ENCODE results near the gene ZNF185. TPM values are rescaled to one million over a fixed set of nuclear protein-coding genes. Genes with fewer than 3 reads are reported as not detected.

The ZNF185 gene
- total and polyA plus RNA-seq, 10 of the 15 experiments (the other 5 are each of a cell fraction or from before 2014, with no cell fraction given): 0.23 to 1.3 (median 0.55) TPM

DNA sequence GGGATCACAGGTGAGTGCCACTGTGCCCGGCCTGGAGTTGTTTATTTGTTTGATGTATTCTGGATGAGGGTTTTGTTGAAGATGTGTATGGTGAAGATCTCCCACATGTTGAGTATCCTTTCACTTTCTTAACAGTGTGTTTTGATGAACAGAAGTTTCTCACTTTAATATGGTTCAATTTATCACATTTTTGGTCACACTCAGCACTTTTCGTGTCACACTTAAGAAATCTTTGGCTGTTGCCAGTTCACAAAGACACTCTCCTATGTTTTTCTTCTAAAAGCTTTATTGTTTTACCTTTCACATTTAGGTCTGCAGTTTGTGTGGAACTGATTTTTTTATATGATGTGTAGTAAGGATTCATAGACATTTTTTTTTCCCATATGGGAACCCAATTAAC lies 16.6 kb upstream of the ZNF185 start:
- H3K4me1 ChIP-seq (ENCODE audit: control insufficient read depth, insufficient read depth, low read length): no peaks in the 10 kb centered on the region
- ChIA-PET RAD21 (ENCODE audit: unreplicated experiment) (no interaction called here), SMC1A (ENCODE audit: uncharacterized antibody, unreplicated experiment) (no interaction called here), POLR2A (no interaction called here), CTCF (no interaction called here)
- no peak overlapping the region for H3K4me2 ChIP-seq (ENCODE audit: control insufficient read depth, insufficient read depth)
- no peak overlapping the region for H2AFZ ChIP-seq (ENCODE audit: control insufficient read depth, low read depth, low read length)
- no peaks in the 10 kb centered on the region; the same call in 2 of the 3 replicates for H3K9me3 ChIP-seq (replicated peaks; ENCODE audit: control insufficient read depth, insufficient read depth, low read length)
- intact Hi-C loops (cut with micrococcal nuclease; ENCODE audit: unreplicated experiment): no loop called here
- no peak overlapping the region for H3K27ac ChIP-seq (ENCODE audit: control insufficient read depth, insufficient read depth)
- H3K27me3 ChIP-seq (replicated peaks in 1 of 2; ENCODE audit: control insufficient read depth in 2 of 2, insufficient read depth in 2 of 2, low read length in 1 of 2): no peaks in the 10 kb centered on the region; a peak in 1 of 4 replicates
- TF ChIP-seq CEBPB (IDR thresholded peaks at IDR 0.05; ENCODE audit: borderline replicate concordance in 1 of 2, low read depth in 2 of 2, low read length in 2 of 2) (no peak), WRNIP1 (IDR thresholded peaks at IDR 0.05; ENCODE audit: borderline replicate concordance, low read depth, low read length) (no peak), ZNF24 (IDR thresholded peaks at IDR 0.05) (no peak), RFX5 (IDR thresholded peaks at IDR 0.05; ENCODE audit: low read depth, low read length) (no peak), BHLHE40 (IDR thresholded peaks at IDR 0.05; ENCODE audit: borderline replicate concordance in 1 of 2, low read depth in 2 of 2, low read length in 1 of 2) (no peak), STAT3 (IDR thresholded peaks at IDR 0.05; ENCODE audit: low read depth, low read length) (no peak), TBL1XR1 (IDR thresholded peaks at IDR 0.05; ENCODE audit: low read depth, low read length) (no peak), ZNF207 (IDR thresholded peaks at IDR 0.05; ENCODE audit: borderline replicate concordance) (no peak), SMAD5 (IDR thresholded peaks at IDR 0.05; ENCODE audit: low read depth) (no peak), PML (IDR thresholded peaks at IDR 0.05; ENCODE audit: low read length) (no peak), KLF5 (IDR thresholded peaks at IDR 0.05; ENCODE audit: partially characterized antibody) (no peak), YBX1 (IDR thresholded peaks at IDR 0.05) (no peak), FOS (IDR thresholded peaks at IDR 0.05; ENCODE audit: borderline replicate concordance, extremely low read depth, insufficient read length) (no peak)
- TF ChIP-seq, protein P1, sequence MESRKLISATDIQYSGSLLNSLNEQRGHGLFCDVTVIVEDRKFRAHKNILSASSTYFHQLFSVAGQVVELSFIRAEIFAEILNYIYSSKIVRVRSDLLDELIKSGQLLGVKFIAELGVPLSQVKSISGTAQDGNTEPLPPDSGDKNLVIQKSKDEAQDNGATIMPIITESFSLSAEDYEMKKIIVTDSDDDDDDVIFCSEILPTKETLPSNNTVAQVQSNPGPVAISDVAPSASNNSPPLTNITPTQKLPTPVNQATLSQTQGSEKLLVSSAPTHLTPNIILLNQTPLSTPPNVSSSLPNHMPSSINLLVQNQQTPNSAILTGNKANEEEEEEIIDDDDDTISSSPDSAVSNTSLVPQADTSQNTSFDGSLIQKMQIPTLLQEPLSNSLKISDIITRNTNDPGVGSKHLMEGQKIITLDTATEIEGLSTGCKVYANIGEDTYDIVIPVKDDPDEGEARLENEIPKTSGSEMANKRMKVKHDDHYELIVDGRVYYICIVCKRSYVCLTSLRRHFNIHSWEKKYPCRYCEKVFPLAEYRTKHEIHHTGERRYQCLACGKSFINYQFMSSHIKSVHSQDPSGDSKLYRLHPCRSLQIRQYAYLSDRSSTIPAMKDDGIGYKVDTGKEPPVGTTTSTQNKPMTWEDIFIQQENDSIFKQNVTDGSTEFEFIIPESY (IDR thresholded peaks at IDR 0.05): no peak
- TF ChIP-seq, protein P2, sequence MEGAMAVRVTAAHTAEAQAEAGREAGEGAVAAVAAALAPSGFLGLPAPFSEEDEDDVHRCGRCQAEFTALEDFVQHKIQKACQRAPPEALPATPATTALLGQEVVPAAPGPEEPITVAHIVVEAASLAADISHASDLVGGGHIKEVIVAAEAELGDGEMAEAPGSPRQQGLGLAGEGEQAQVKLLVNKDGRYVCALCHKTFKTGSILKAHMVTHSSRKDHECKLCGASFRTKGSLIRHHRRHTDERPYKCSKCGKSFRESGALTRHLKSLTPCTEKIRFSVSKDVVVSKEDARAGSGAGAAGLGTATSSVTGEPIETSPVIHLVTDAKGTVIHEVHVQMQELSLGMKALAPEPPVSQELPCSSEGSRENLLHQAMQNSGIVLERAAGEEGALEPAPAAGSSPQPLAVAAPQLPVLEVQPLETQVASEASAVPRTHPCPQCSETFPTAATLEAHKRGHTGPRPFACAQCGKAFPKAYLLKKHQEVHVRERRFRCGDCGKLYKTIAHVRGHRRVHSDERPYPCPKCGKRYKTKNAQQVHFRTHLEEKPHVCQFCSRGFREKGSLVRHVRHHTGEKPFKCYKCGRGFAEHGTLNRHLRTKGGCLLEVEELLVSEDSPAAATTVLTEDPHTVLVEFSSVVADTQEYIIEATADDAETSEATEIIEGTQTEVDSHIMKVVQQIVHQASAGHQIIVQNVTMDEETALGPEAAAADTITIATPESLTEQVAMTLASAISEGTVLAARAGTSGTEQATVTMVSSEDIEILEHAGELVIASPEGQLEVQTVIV (IDR thresholded peaks at IDR 0.05; ENCODE audit: borderline replicate concordance, partially characterized antibody): no peak
- TF ChIP-seq, protein P3, sequence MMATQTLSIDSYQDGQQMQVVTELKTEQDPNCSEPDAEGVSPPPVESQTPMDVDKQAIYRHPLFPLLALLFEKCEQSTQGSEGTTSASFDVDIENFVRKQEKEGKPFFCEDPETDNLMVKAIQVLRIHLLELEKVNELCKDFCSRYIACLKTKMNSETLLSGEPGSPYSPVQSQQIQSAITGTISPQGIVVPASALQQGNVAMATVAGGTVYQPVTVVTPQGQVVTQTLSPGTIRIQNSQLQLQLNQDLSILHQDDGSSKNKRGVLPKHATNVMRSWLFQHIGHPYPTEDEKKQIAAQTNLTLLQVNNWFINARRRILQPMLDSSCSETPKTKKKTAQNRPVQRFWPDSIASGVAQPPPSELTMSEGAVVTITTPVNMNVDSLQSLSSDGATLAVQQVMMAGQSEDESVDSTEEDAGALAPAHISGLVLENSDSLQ (IDR thresholded peaks at IDR 0.05): no peak
- TF ChIP-seq, protein P4, sequence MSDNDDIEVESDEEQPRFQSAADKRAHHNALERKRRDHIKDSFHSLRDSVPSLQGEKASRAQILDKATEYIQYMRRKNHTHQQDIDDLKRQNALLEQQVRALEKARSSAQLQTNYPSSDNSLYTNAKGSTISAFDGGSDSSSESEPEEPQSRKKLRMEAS (IDR thresholded peaks at IDR 0.05; ENCODE audit: low read depth, low read length): no peak
- no peaks in the 10 kb centered on the region for H4K20me1 ChIP-seq (ENCODE audit: control insufficient read depth, insufficient read depth)
- no peaks in the 10 kb centered on the region for H3K79me2 ChIP-seq (ENCODE audit: control insufficient read depth, insufficient read depth, low read length)
- no TSS peak for BruUV-seq (replicated peaks)
- FAIRE-seq (no peak), ATAC-seq (no peak), DNase-seq (ENCODE audit: low read depth, low spot score) (no peak)
- no peaks in the 10 kb centered on the region for H3K36me3 ChIP-seq (ENCODE audit: control insufficient read depth in 2 of 2, insufficient read depth in 2 of 2, low read length in 1 of 2)
- H3K9ac ChIP-seq (ENCODE audit: control insufficient read depth, insufficient read depth, low read length): no peak overlapping the region
- H3K4me3 ChIP-seq: no peak overlapping the region
- in situ Hi-C loops (cut with MboI): no loop called here
- 3% methylated on average over 2 of the region's 2 CpGs for WGBS (ENCODE audit: insufficient coverage, insufficient replicate concordance, low lambda C conversion rate, missing lambda C conversion rate)

Measured in GM12878 (cell line).